ENCODE data around the gene G6PD. TPM values are rescaled to one million over a fixed set of nuclear protein-coding genes. Genes with fewer than 3 reads are reported as not detected.

The G6PD gene
- total and polyA plus RNA-seq, 10 of the 15 experiments (the other 5 are each of a cell fraction or from before 2014, with no cell fraction given): 1.6 to 62.5 (median 28.4) TPM

- ChIA-PET RAD21 (ENCODE audit: unreplicated experiment) (no interaction called here), SMC1A (ENCODE audit: uncharacterized antibody, unreplicated experiment) (interaction anchor here (0.6 kb wide), 2 partner anchors 29 to 32 kb away, joined by 3 read pairs; no protein-coding TSS in a partner anchor), POLR2A (no interaction called here), CTCF (interaction anchor here (1.2 kb wide), 1 partner anchor 156 kb away, joined by 5 read pairs; no protein-coding TSS in a partner anchor)
- ATAC-seq (no peak), FAIRE-seq (no peak), DNase-seq (ENCODE audit: low read depth, low spot score) (no peak)
- Histone ChIP-seq H3K36me3 (ENCODE audit: control insufficient read depth in 2 of 2, insufficient read depth in 2 of 2, low read length in 1 of 2) (peaks cover 4 to 5% of the 10 kb centered on the region in 2 experiments), H3K79me2 (ENCODE audit: control insufficient read depth, insufficient read depth, low read length) (no peaks in the 10 kb centered on the region), H3K4me3 (no peak overlapping the region), H3K4me2 (ENCODE audit: control insufficient read depth, insufficient read depth) (no peak overlapping the region), H3K9ac (ENCODE audit: control insufficient read depth, insufficient read depth, low read length) (no peak overlapping the region), H3K27ac (ENCODE audit: control insufficient read depth, insufficient read depth) (no peak overlapping the region), H3K9me3 (replicated peaks; ENCODE audit: control insufficient read depth, insufficient read depth, low read length) (no peaks in the 10 kb centered on the region), H3K4me1 (ENCODE audit: control insufficient read depth, insufficient read depth, low read length) (peaks cover 10% of the 10 kb centered on the region), H4K20me1 (ENCODE audit: control insufficient read depth, insufficient read depth) (no peaks in the 10 kb centered on the region), H3K27me3 (replicated peaks in 1 of 2; ENCODE audit: control insufficient read depth in 2 of 2, insufficient read depth in 2 of 2, low read length in 1 of 2) (no peaks in the 10 kb centered on the region), H2AFZ (ENCODE audit: control insufficient read depth, low read depth, low read length) (no peak overlapping the region)
- no TSS peak for BruUV-seq (replicated peaks)
- WGBS (ENCODE audit: insufficient coverage, insufficient replicate concordance, low lambda C conversion rate, missing lambda C conversion rate): 71% methylated on average over 5 of the region's 6 CpGs
- no peak for TF ChIP-seq TCF3 (IDR thresholded peaks at IDR 0.05; ENCODE audit: borderline replicate concordance, insufficient read depth, low read depth, low read length)
- TF ChIP-seq, protein P1, sequence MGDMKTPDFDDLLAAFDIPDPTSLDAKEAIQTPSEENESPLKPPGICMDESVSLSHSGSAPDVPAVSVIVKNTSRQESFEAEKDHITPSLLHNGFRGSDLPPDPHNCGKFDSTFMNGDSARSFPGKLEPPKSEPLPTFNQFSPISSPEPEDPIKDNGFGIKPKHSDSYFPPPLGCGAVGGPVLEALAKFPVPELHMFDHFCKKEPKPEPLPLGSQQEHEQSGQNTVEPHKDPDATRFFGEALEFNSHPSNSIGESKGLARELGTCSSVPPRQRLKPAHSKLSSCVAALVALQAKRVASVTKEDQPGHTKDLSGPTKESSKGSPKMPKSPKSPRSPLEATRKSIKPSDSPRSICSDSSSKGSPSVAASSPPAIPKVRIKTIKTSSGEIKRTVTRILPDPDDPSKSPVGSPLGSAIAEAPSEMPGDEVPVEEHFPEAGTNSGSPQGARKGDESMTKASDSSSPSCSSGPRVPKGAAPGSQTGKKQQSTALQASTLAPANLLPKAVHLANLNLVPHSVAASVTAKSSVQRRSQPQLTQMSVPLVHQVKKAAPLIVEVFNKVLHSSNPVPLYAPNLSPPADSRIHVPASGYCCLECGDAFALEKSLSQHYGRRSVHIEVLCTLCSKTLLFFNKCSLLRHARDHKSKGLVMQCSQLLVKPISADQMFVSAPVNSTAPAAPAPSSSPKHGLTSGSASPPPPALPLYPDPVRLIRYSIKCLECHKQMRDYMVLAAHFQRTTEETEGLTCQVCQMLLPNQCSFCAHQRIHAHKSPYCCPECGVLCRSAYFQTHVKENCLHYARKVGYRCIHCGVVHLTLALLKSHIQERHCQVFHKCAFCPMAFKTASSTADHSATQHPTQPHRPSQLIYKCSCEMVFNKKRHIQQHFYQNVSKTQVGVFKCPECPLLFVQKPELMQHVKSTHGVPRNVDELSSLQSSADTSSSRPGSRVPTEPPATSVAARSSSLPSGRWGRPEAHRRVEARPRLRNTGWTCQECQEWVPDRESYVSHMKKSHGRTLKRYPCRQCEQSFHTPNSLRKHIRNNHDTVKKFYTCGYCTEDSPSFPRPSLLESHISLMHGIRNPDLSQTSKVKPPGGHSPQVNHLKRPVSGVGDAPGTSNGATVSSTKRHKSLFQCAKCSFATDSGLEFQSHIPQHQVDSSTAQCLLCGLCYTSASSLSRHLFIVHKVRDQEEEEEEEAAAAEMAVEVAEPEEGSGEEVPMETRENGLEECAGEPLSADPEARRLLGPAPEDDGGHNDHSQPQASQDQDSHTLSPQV (IDR thresholded peaks at IDR 0.05): no peak
- TF ChIP-seq STAT3 (IDR thresholded peaks at IDR 0.05; ENCODE audit: low read depth, low read length): no peak
- no peak for TF ChIP-seq EGR1 (IDR thresholded peaks at IDR 0.05; ENCODE audit: borderline replicate concordance in 1 of 2, low read depth in 2 of 2, low read length in 2 of 2)
- TF ChIP-seq NFIC (IDR thresholded peaks at IDR 0.05; ENCODE audit: low read depth, low read length): no peak
- TF ChIP-seq MTA2 (IDR thresholded peaks at IDR 0.05; ENCODE audit: low read depth): no peak
- no peak for TF ChIP-seq ZNF24 (IDR thresholded peaks at IDR 0.05)
- TF ChIP-seq NFYB (IDR thresholded peaks at IDR 0.05; ENCODE audit: insufficient read depth, low read depth, low read length): no peak
- no peak for TF ChIP-seq MYC (IDR thresholded peaks at IDR 0.05; ENCODE audit: insufficient read depth, insufficient read length, insufficient replicate concordance, low read length, severe bottlenecking)
- no peak for TF ChIP-seq RCOR1 (conservative IDR thresholded peaks at IDR 0.05; ENCODE audit: low read depth, low read length)
- no peak for TF ChIP-seq POLR2AphosphoS2 (IDR thresholded peaks at IDR 0.05; ENCODE audit: low read depth, low read length)
- TF ChIP-seq STAT1 (conservative IDR thresholded peaks at IDR 0.05): no peak
- no peak for TF ChIP-seq E2F8 (IDR thresholded peaks at IDR 0.05; ENCODE audit: low read depth, partially characterized antibody)
- TF ChIP-seq PKNOX1 (IDR thresholded peaks at IDR 0.05): no peak
- TF ChIP-seq USF2 (IDR thresholded peaks at IDR 0.05; ENCODE audit: borderline replicate concordance, low read depth, low read length): no peak
- in situ Hi-C loops (cut with MboI): loop anchor here (25.0 kb wide), 1 partner anchor 392 kb away; the partner anchor contains the start of gene OPN1LW
- intact Hi-C loops (cut with micrococcal nuclease; ENCODE audit: unreplicated experiment): no loop called here
Measured at GRCh38 chrX:154529206-154529612, 17.4 kb downstream of the G6PD start.
